ENCODE measurements around the gene RANBP17.

DNA sequence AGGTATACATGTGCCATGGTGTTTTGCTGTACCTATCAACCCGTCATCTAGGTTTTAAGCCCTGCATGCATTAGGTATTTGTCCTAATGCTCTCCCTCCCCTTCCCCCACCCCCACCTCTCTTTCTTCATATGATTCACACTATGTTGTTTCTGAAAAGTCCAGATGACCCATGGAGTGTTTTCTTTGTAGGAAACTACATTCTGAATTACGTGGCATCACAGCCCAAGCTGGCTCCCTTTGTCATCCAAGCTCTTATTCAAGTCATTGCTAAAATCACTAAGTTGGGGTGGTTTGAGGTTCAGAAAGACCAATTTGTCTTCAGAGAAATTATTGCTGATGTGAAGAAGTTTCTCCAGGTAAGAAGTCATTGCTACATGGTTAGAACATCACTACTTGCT is 30.4 kb downstream of the RANBP17 start:
- TF ChIP-seq RFX5 (IDR thresholded peaks at IDR 0.05; ENCODE audit: low read depth, low read length) (no peak), POLR2A (IDR thresholded peaks at IDR 0.05; ENCODE audit: low read depth, low read length) (no peak), CHD1 (IDR thresholded peaks at IDR 0.05; ENCODE audit: low read depth, low read length) (no peak), RAD21 (IDR thresholded peaks at IDR 0.05; ENCODE audit: low read length) (no peak), FOS (IDR thresholded peaks at IDR 0.05; ENCODE audit: low read depth, low read length) (peak; percentile 11; the same call in 1 of the 2 replicates), BHLHE40 (IDR thresholded peaks at IDR 0.05; ENCODE audit: low read depth, low read length) (no peak), MXI1 (IDR thresholded peaks at IDR 0.05; ENCODE audit: borderline replicate concordance, low read depth, low read length) (no peak), RCOR1 (IDR thresholded peaks at IDR 0.05; ENCODE audit: insufficient replicate concordance, low read length) (no peak)
- TF ChIP-seq, protein P1, sequence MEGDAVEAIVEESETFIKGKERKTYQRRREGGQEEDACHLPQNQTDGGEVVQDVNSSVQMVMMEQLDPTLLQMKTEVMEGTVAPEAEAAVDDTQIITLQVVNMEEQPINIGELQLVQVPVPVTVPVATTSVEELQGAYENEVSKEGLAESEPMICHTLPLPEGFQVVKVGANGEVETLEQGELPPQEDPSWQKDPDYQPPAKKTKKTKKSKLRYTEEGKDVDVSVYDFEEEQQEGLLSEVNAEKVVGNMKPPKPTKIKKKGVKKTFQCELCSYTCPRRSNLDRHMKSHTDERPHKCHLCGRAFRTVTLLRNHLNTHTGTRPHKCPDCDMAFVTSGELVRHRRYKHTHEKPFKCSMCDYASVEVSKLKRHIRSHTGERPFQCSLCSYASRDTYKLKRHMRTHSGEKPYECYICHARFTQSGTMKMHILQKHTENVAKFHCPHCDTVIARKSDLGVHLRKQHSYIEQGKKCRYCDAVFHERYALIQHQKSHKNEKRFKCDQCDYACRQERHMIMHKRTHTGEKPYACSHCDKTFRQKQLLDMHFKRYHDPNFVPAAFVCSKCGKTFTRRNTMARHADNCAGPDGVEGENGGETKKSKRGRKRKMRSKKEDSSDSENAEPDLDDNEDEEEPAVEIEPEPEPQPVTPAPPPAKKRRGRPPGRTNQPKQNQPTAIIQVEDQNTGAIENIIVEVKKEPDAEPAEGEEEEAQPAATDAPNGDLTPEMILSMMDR (conservative IDR thresholded peaks at IDR 0.05; ENCODE audit: low read depth, low read length), result no peak
- TF ChIP-seq, protein P2, sequence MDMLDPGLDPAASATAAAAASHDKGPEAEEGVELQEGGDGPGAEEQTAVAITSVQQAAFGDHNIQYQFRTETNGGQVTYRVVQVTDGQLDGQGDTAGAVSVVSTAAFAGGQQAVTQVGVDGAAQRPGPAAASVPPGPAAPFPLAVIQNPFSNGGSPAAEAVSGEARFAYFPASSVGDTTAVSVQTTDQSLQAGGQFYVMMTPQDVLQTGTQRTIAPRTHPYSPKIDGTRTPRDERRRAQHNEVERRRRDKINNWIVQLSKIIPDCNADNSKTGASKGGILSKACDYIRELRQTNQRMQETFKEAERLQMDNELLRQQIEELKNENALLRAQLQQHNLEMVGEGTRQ (IDR thresholded peaks at IDR 0.05; ENCODE audit: low read depth, low read length), result no peak

Data from IMR-90 (cell line).